ENCODE measurements around the gene TNPO3.

Gene TNPO3

GRCh38 chr7:128963327-128963757 is 91.6 kb downstream of the TNPO3 start:
- peaks cover 6% of the 10 kb centered on the region for H3K36me3 ChIP-seq (ENCODE audit: control insufficient read depth, insufficient read depth, low read length)
- no peak overlapping the region for H3K9ac ChIP-seq (ENCODE audit: low read length)
- H3K27me3 ChIP-seq (ENCODE audit: control insufficient read depth, insufficient read depth, low read length), result no peaks in the 10 kb centered on the region
- H3K27ac ChIP-seq (ENCODE audit: low read depth, low read length), result no peak overlapping the region
- no peaks in the 10 kb centered on the region for H3K4me1 ChIP-seq (ENCODE audit: control insufficient read depth, insufficient read depth, low read length)
- H3K4me3 ChIP-seq (ENCODE audit: low read length), result no peak overlapping the region

DNA sequence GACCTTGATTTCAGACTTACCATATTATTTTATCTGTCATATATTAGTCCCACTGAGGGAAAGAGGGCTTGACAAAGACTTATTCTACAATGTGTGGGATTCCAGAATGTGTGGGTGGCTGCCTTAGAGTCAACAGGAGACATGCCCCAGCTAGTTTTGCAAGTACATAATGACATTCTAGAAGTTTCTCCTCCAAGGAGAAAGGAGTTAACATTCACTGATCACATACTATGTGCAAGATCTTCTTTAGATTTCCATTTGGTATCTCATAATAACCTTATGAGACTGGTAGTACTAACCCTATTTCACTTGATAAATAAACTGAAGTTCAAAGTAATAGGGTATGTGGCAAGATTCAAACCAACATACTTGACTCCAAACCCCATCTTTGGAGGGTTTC is 92.0 kb downstream of the TNPO3 start:
- Histone ChIP-seq H3K36me3 (ENCODE audit: control insufficient read depth, insufficient read depth, low read length) (peaks cover 6% of the 10 kb centered on the region), H3K9ac (ENCODE audit: low read length) (no peak overlapping the region)

GRCh38 chr7:128961030-128961659 is 93.8 kb downstream of the TNPO3 start:
- no peak overlapping the region for H3K4me3 ChIP-seq (ENCODE audit: low read length)
- no peaks in the 10 kb centered on the region for H3K27me3 ChIP-seq (ENCODE audit: control insufficient read depth, insufficient read depth, low read length)
- no peak overlapping the region for H3K9ac ChIP-seq (ENCODE audit: low read length)
- peaks cover 12% of the 10 kb centered on the region for H3K36me3 ChIP-seq (ENCODE audit: control insufficient read depth, insufficient read depth, low read length)
- no peaks in the 10 kb centered on the region for H3K4me1 ChIP-seq (ENCODE audit: control insufficient read depth, insufficient read depth, low read length)
- H3K27ac ChIP-seq (ENCODE audit: low read depth, low read length), result no peak overlapping the region

More for the DNA sequence above, 92.0 kb downstream of the TNPO3 start:
- Histone ChIP-seq H3K27ac (ENCODE audit: low read depth, low read length) (no peak overlapping the region), H3K4me1 (ENCODE audit: control insufficient read depth, insufficient read depth, low read length) (no peaks in the 10 kb centered on the region), H3K4me3 (ENCODE audit: low read length) (no peak overlapping the region), H3K27me3 (ENCODE audit: control insufficient read depth, insufficient read depth, low read length) (no peaks in the 10 kb centered on the region)

DNA sequence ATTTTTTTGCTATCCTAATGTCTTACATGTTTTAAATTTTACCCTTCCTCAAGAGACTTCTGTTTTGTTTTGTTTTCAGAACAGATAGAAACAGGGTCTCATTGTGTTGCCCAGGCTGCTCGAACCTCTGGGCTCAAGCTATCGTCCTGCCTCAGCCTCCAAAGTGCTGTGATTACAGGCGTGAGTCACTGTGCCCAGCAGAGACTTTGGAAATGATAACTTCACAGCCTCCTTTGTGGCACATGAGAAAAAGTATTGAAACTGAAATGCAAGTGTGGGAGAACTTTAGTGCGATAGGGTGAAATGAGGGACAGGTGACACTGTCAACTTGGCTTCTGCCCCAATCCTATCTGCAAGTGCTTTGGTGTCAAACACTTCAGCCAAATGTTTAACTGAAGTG is 95.6 kb downstream of the TNPO3 start:
- Histone ChIP-seq H3K27ac (ENCODE audit: low read depth, low read length) (no peak overlapping the region), H3K9ac (ENCODE audit: low read length) (no peak overlapping the region), H3K4me3 (ENCODE audit: low read length) (no peak overlapping the region), H3K4me1 (ENCODE audit: control insufficient read depth, insufficient read depth, low read length) (no peaks in the 10 kb centered on the region), H3K27me3 (ENCODE audit: control insufficient read depth, insufficient read depth, low read length) (no peaks in the 10 kb centered on the region), H3K36me3 (ENCODE audit: control insufficient read depth, insufficient read depth, low read length) (peaks cover 6% of the 10 kb centered on the region)

DNA sequence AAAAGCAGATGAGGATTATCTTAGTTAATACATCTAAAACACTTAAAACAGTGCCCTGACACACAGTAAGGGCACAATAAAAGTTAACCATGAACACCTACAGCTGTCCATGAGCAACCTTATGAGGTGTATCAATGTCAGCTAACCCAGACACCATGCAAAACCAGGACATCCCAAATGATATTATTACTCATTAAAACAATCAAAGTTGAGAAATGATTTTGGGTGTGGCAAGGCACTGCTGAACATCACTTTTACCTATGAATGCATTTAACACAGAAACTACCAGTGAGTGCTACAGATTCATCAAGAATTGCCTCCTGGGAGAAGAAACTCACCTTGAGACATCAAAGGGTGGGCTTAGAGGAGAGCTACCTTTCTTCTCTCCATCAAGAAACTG is 98.9 kb downstream of the TNPO3 start:
- peaks cover 18% of the 10 kb centered on the region for H3K36me3 ChIP-seq (ENCODE audit: control insufficient read depth, insufficient read depth, low read length)
- no peak overlapping the region for H3K9ac ChIP-seq (ENCODE audit: low read length)
- H3K27ac ChIP-seq (ENCODE audit: low read depth, low read length), result no peak overlapping the region
- H3K27me3 ChIP-seq (ENCODE audit: control insufficient read depth, insufficient read depth, low read length), result no peaks in the 10 kb centered on the region
- no peak overlapping the region for H3K4me3 ChIP-seq (ENCODE audit: low read length)
- H3K4me1 ChIP-seq (ENCODE audit: control insufficient read depth, insufficient read depth, low read length), result no peaks in the 10 kb centered on the region

DNA sequence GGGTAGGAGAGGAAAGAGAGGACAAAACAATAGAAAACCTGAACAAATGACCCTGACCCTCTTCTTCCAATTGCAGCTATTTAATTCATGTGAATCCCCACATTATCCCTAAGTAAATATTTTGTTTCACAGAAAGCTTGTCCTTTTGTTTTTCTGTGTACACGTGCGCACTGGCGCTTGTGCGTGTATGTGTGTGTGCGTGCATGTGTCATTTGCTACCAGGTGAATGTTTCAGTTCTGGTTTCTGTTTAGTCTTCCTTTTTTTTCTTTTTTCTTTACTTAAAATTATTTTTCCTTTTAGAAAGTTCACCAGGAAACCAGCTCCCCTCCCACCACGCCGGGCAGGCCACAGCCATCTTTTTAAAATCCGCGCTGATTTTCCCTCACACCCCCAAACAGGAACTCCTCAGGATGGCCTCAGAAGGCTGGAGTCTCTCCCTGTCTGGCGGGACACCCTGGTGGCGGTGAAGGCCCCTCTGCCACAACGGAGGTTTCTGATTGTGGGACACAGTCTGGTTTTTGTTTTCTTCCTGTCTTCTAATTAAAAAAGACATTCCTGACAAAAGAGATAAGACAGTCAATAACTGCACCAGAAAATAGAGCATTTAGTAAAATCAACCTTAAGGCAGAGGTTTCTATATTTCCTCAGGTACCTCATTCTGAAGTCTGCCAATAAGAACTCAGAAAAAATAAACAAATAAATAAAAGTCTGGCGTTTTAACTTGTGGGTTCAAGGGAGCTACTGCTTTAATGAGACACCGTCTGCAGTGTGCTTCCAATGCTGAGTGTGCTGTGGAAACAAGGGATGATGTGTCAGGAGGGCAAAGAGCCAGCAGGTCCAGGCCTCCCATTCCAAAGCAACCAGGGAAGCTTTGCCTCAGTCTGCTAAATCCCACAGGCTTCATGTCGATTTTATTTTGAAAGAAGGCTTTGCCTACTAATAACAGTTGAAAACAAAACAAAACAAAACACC is 99.8 kb downstream of the TNPO3 start:
- Histone ChIP-seq H3K4me3 (ENCODE audit: low read length) (no peak overlapping the region), H3K27ac (ENCODE audit: low read depth, low read length) (no peak overlapping the region), H3K36me3 (ENCODE audit: control insufficient read depth, insufficient read depth, low read length) (peaks cover 18% of the 10 kb centered on the region), H3K9ac (ENCODE audit: low read length) (no peak overlapping the region), H3K27me3 (ENCODE audit: control insufficient read depth, insufficient read depth, low read length) (no peaks in the 10 kb centered on the region), H3K4me1 (ENCODE audit: control insufficient read depth, insufficient read depth, low read length) (no peaks in the 10 kb centered on the region)

DNA sequence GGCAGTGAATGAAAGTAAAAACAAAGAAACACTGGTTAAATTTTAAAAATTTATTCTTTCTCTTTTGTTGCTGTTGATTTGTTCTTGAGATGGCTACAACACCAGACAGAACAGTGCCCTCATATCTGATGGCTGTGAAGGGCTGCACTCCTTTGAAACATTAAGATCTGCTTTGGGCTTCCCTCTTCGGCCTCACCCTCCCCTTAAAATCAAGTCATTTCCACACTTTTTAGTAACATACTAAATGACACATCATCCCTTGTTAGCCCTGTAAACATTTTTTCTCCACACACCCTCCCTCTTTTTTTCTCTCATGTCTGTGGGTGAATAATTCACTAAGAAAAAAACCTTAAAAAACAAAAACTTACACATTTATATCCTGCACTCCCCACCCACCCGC is 100.8 kb downstream of the TNPO3 start:
- no peak overlapping the region for H3K4me3 ChIP-seq (ENCODE audit: low read length)
- no peak overlapping the region for H3K27ac ChIP-seq (ENCODE audit: low read depth, low read length)
- peaks cover 20% of the 10 kb centered on the region for H3K36me3 ChIP-seq (ENCODE audit: control insufficient read depth, insufficient read depth, low read length)
- no peaks in the 10 kb centered on the region for H3K27me3 ChIP-seq (ENCODE audit: control insufficient read depth, insufficient read depth, low read length)
- no peak overlapping the region for H3K9ac ChIP-seq (ENCODE audit: low read length)
- H3K4me1 ChIP-seq (ENCODE audit: control insufficient read depth, insufficient read depth, low read length), result no peaks in the 10 kb centered on the region

GRCh38 chr7:128951296-128951695 is 103.6 kb downstream of the TNPO3 start:
- peaks cover 14% of the 10 kb centered on the region for H3K36me3 ChIP-seq (ENCODE audit: control insufficient read depth, insufficient read depth, low read length)
- H3K4me1 ChIP-seq (ENCODE audit: control insufficient read depth, insufficient read depth, low read length), result no peaks in the 10 kb centered on the region
- no peak overlapping the region for H3K9ac ChIP-seq (ENCODE audit: low read length)
- H3K4me3 ChIP-seq (ENCODE audit: low read length), result no peak overlapping the region
- H3K27me3 ChIP-seq (ENCODE audit: control insufficient read depth, insufficient read depth, low read length), result no peaks in the 10 kb centered on the region
- no peak overlapping the region for H3K27ac ChIP-seq (ENCODE audit: low read depth, low read length)

GRCh38 chr7:128948976-128949760 is 105.7 kb downstream of the TNPO3 start:
- Histone ChIP-seq H3K27ac (ENCODE audit: low read depth, low read length) (no peak overlapping the region), H3K36me3 (ENCODE audit: control insufficient read depth, insufficient read depth, low read length) (peaks cover 14% of the 10 kb centered on the region), H3K4me1 (ENCODE audit: control insufficient read depth, insufficient read depth, low read length) (no peaks in the 10 kb centered on the region), H3K4me3 (ENCODE audit: low read length) (no peak overlapping the region), H3K27me3 (ENCODE audit: control insufficient read depth, insufficient read depth, low read length) (no peaks in the 10 kb centered on the region), H3K9ac (ENCODE audit: low read length) (no peak overlapping the region)

- Histone ChIP-seq H3K9ac (ENCODE audit: low read length) (no peak overlapping the region), H3K4me1 (ENCODE audit: control insufficient read depth, insufficient read depth, low read length) (no peaks in the 10 kb centered on the region), H3K4me3 (ENCODE audit: low read length) (no peak overlapping the region), H3K27me3 (ENCODE audit: control insufficient read depth, insufficient read depth, low read length) (no peaks in the 10 kb centered on the region), H3K36me3 (ENCODE audit: control insufficient read depth, insufficient read depth, low read length) (peaks cover 9% of the 10 kb centered on the region), H3K27ac (ENCODE audit: low read depth, low read length) (no peak overlapping the region)
Measured at GRCh38 chr7:128948312-128948973, 106.5 kb downstream of the TNPO3 start.

GRCh38 chr7:128947854-128948253 is 107.1 kb downstream of the TNPO3 start:
- Histone ChIP-seq H3K4me3 (ENCODE audit: low read length) (no peak overlapping the region), H3K36me3 (ENCODE audit: control insufficient read depth, insufficient read depth, low read length) (peaks cover 6% of the 10 kb centered on the region), H3K27ac (ENCODE audit: low read depth, low read length) (no peak overlapping the region), H3K9ac (ENCODE audit: low read length) (no peak overlapping the region), H3K27me3 (ENCODE audit: control insufficient read depth, insufficient read depth, low read length) (no peaks in the 10 kb centered on the region), H3K4me1 (ENCODE audit: control insufficient read depth, insufficient read depth, low read length) (no peaks in the 10 kb centered on the region)

All from rectal smooth muscle tissue (tissue), 1 donor.